ENCODE measurements around the gene ABL1.
A peak's percentile ranks its signal among the peaks of the same experiment; 100 is the strongest.

ABL1 gene

DNA sequence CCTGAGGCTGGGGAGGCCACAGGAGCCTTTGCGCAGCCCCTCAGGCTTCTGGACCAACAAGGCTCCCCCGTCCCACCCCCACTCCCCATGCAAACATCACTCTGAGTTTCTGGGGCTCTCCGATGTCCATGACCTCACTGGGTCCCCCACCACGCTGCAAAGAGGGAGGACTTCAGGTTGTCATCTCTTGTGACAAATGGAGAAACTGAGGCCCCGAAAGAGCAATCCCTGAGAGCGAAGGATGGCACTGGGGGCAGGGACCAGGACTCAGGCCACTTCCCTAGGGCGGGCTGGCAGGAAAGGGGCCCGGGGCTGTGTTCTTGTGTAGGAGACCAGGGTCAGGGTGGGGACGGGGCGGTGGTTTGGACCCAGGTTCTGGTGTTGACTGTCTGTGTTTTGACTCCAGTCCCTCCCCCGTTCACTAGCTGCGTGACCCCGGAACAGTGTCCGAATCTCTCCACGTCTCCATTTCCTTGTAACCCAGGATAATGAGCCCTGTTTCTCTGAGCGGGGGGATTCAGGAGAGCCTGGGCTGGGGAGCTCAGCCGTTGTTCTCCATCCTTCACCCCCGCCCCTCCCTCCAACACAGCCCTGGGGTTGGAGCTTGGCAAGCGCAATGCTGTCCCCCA, 90.1 kb downstream of the ABL1 start:
- no peak overlapping the region for H3K4me3 ChIP-seq (ENCODE audit: control insufficient read depth, low read depth, low read length)
- TF ChIP-seq, protein P1, sequence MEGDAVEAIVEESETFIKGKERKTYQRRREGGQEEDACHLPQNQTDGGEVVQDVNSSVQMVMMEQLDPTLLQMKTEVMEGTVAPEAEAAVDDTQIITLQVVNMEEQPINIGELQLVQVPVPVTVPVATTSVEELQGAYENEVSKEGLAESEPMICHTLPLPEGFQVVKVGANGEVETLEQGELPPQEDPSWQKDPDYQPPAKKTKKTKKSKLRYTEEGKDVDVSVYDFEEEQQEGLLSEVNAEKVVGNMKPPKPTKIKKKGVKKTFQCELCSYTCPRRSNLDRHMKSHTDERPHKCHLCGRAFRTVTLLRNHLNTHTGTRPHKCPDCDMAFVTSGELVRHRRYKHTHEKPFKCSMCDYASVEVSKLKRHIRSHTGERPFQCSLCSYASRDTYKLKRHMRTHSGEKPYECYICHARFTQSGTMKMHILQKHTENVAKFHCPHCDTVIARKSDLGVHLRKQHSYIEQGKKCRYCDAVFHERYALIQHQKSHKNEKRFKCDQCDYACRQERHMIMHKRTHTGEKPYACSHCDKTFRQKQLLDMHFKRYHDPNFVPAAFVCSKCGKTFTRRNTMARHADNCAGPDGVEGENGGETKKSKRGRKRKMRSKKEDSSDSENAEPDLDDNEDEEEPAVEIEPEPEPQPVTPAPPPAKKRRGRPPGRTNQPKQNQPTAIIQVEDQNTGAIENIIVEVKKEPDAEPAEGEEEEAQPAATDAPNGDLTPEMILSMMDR (conservative IDR thresholded peaks at IDR 0.05; ENCODE audit: control insufficient read depth, insufficient read depth, low read depth, low read length): no peak
- no peak for DNase-seq (ENCODE audit: low read depth)

DNA sequence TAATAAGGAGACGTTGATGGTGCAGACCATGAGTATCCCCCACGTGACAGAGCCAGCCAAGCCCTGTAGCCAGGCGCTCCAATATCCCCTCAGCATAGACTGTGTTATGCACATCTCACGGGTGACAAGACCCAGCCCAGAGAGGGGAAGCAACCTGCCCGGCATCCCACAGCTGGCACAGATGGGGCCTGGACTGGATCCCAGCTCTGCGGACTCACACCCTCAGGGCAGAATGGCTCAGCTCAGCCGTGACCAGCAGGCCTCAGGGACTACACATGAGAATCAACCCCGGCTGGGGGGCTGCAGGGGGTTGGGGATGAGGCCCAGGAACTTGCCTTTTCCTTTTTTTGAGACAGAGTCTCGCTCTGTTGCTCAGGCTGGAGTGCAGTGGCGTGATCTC, 92.3 kb downstream of the ABL1 start:
- TF ChIP-seq, protein P1 (conservative IDR thresholded peaks at IDR 0.05; ENCODE audit: control insufficient read depth, insufficient read depth, low read depth, low read length): no peak
- no peak for DNase-seq (ENCODE audit: low read depth)
- no peak overlapping the region for H3K4me3 ChIP-seq (ENCODE audit: control insufficient read depth, low read depth, low read length)

DNA sequence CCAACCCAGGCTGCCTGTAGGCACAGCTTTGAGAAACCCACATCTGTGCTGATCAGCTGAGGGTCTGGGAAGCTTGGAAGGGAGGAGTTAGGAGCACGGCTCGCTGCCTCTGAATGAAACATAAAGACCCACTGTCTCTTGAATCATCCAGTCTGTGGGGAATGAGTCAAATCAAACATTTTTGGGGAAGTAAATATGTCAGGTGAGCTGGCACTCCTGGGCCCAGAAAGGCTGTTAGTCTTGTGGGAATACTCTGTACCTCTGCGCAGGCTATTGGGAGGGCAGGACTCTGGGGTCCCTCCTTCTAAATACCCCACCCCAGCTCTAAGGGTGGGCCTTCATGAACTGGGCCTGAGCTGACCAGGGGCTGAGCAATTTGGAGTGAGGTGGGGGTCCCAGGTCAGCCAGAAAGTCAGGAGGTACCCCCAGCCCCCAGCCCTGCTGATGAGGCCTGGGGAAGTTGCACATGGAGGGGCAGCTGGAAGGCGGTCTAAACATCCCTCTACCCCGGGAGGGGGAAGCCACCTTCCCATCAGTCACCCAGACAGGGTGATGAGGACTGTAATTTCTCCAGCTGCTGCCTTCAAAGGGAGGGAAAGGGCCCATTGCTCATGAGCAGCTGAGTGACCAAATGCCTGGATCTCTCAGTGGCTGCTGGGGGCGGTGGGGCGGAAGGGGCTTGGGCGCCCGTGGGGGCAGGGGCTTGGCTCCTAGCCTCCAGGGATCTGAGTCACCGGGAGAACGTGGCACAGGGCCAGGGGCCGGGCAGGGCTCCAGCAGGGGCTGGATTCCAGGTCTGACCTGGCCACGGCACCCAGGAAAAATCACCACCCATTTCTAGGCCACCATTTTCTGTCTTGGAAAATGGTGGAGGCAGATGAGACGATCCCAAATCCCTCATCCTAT, 93.2 kb downstream of the ABL1 start:
- TF ChIP-seq, protein P1 (conservative IDR thresholded peaks at IDR 0.05; ENCODE audit: control insufficient read depth, insufficient read depth, low read depth, low read length): no peak
- no peak overlapping the region for H3K4me3 ChIP-seq (ENCODE audit: control insufficient read depth, low read depth, low read length)
- peak; percentile 58 for DNase-seq (ENCODE audit: low read depth)

DNA sequence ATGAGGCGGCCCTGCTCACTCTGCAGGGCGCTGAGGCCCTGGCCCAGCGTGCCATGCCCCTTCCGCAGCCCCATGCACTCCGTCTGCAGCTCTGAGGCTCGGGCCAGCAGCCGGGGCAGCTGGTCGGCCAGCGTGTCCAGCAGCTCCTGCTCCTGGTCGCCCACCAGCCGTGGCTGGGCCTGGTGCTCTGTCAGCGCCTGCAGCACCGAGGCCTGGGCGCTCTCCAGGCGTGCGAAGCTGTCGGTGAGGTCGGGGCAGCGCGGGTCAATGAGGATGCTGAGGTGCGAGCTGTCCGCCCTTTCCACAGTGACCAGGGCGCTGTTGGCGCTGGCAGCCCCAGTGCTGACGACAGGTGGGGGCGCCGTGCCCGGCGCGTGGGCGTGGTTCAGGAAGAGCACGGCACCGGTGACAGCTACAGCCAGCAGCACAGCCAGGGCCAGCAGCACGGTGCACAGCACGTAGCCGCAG, 94.6 kb downstream of the ABL1 start:
- TF ChIP-seq, protein P1 (conservative IDR thresholded peaks at IDR 0.05; ENCODE audit: control insufficient read depth, insufficient read depth, low read depth, low read length): no peak
- no peak for DNase-seq (ENCODE audit: low read depth)
- H3K4me3 ChIP-seq (ENCODE audit: control insufficient read depth, low read depth, low read length): no peak overlapping the region

DNA sequence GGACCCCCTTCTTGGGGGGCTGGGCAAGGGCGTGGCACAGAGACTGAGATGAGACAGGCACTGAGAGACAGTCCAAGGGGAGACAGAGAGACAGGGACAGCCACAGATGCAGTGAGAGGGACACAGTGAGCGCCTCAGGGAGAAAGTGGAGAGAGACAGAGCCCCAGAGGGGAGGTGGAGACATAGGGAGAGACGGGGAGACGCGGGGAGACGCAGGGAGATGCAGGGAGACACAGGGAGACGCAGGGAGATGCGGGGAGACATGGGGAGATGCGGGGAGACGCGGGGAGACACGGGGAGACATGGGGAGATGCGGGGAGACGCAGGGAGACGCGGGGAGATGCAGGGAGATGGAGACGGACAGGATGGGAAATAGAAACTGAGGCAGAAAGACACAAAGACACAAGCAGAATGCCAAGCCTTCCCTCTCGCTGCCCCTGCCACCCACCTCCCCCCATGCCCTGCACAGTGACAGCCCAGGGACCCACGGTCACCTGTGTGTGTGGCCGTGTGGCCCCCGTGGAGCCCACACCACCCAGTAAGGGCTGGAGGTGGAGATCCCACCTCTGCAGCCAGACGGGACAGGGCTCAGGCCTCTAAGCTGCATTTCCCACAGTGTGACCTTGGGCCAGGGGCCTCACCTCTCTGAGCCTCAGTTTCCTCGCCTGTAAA, 95.2 kb downstream of the ABL1 start:
- no peak overlapping the region for H3K4me3 ChIP-seq (ENCODE audit: control insufficient read depth, low read depth, low read length)
- DNase-seq (ENCODE audit: low read depth): no peak
- TF ChIP-seq, protein P1 (conservative IDR thresholded peaks at IDR 0.05; ENCODE audit: control insufficient read depth, insufficient read depth, low read depth, low read length): no peak

DNA sequence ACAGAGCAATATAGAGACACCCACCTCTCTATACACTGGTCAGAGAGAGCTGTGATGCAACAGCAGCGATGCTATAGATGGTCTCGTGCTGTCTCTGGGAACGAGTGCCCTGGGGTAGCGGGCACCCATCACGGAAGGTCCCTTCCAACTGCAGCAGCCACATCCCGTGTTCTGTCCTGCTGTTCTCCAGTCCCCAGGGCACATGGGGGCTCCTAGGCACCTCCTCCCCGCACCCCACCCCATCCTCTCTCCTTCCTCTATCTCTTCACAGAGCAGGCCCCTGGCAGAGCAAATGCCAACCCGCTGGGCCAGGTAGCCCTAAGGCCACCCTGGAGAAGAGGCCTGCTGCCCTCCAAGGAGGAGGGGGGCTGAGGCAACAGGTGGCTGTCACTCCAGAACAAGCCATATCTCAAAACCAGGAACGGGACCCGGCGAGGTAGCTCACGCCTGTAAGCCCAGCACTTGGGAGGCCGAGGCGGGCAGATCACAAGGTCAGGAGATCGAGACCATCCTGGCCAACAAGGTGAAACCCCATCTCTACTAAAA, 95.8 kb downstream of the ABL1 start:
- TF ChIP-seq, protein P1 (conservative IDR thresholded peaks at IDR 0.05; ENCODE audit: control insufficient read depth, insufficient read depth, low read depth, low read length): no peak
- no peak overlapping the region for H3K4me3 ChIP-seq (ENCODE audit: control insufficient read depth, low read depth, low read length)

More for the DNA sequence above, 95.8 kb downstream of the ABL1 start:
- no peak for DNase-seq (ENCODE audit: low read depth)
